H1 (cell line): ENCODE measurements around the gene IZUMO4. TPM values are rescaled to one million over a fixed set of nuclear protein-coding genes. Genes with fewer than 3 reads are reported as not detected.

Experiments
- GTF2F1 ChIP-seq: IDR thresholded peaks from 2 replicates; pipeline ENCODE4 v1.6.1; 2012; ENCODE audit warnings: low read depth, low read length, improper control_type of control experiment, borderline replicate concordance
- KDM5A ChIP-seq: fragments of 200-600 bp; IDR thresholded peaks from 2 replicates; pipeline ENCODE4 v1.7.1; 2012; ENCODE audit warnings: mild to moderate bottlenecking, low read length, inconsistent platforms, mixed read lengths
- NANOG ChIP-seq: IDR thresholded peaks from 2 replicates; pipeline ENCODE4 v1.6.1; 2011; ENCODE audit warnings: low read length, low read depth, mild to moderate bottlenecking, inconsistent platforms; ENCODE audit not compliant: insufficient read depth, poor library complexity, severe bottlenecking
- RNF2 ChIP-seq: fragments of 200-900, 300-1000 bp; sonication (generic); IDR thresholded peaks from 2 replicates; pipeline ENCODE4 v1.7.1; 2016; ENCODE audit warnings: borderline replicate concordance, low read depth, mild to moderate bottlenecking, antibody characterized with exemption, low read length; ENCODE audit not compliant: poor library complexity, severe bottlenecking; ENCODE audit errors: missing control alignments
- polyA plus RNA-seq, 7 experiments: library from polyadenylated mRNA; depleted of rRNA in 3 of 7; stranded (reverse) in 5 of 7; unstranded in 2 of 7; fragments of >200 nt in 5 of 7; fragments of 200-250 nt in 2 of 7; gene quantifications; 1 replicate in 5 of 7; 2 replicates in 1 of 7; 4 replicates in 1 of 7; pipeline versions ENCODE4 v1.2.1 to v1.2.3, GENCODE V29; 2011 to 2013; ENCODE audit warnings: missing spikeins in 2 of 7, mixed read lengths in 2 of 7
- total RNA-seq: library from RNA; stranded (reverse); fragmentation: NEBNext Ultra II Directional; extraction: Animal tissue kit (Norgen Biotek cat#: 25700); gene quantifications from 2 replicates; pipeline ENCODE4 v1.2.1, GENCODE V29; 2021
- TF ChIP-seq, protein P1 (sequence below): IDR thresholded peaks from 2 replicates; pipeline ENCODE4 v1.6.1; 2011; ENCODE audit warnings: low read depth, mild to moderate bottlenecking, low read length; ENCODE audit not compliant: insufficient read depth
- TF ChIP-seq, protein P2 (sequence below): IDR thresholded peaks from 2 replicates; pipeline ENCODE4 v1.6.1; 2012; ENCODE audit warnings: low read length, inconsistent platforms

IZUMO4 gene
- total and polyA plus RNA-seq, 2 of the 8 experiments (the other 6 are each of a cell fraction or from before 2014, with no cell fraction given) = 1.8 to 1.9 TPM

GRCh38 chr19:2099937-2100718 lies 3.4 kb downstream of the IZUMO4 start (continued):
- TF ChIP-seq, protein P1, sequence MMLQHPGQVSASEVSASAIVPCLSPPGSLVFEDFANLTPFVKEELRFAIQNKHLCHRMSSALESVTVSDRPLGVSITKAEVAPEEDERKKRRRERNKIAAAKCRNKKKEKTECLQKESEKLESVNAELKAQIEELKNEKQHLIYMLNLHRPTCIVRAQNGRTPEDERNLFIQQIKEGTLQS = no peak
- no peak for TF ChIP-seq GTF2F1
- TF ChIP-seq, protein P2, sequence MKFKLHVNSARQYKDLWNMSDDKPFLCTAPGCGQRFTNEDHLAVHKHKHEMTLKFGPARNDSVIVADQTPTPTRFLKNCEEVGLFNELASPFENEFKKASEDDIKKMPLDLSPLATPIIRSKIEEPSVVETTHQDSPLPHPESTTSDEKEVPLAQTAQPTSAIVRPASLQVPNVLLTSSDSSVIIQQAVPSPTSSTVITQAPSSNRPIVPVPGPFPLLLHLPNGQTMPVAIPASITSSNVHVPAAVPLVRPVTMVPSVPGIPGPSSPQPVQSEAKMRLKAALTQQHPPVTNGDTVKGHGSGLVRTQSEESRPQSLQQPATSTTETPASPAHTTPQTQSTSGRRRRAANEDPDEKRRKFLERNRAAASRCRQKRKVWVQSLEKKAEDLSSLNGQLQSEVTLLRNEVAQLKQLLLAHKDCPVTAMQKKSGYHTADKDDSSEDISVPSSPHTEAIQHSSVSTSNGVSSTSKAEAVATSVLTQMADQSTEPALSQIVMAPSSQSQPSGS = no peak
- no peak for TF ChIP-seq RNF2
- no peak for TF ChIP-seq KDM5A
- no peak for TF ChIP-seq NANOG
